SK-N-SH treated with all-trans-retinoic acid at 6 μM for 48 hours (cell line): ENCODE data around the gene N4BP2L1.

Experiments used
- ATAC-seq: fragments of 200-7000 bp; cut with Tn5 transposase; 3 replicates; pipeline ENCODE4 v1.9.1; 2020; ENCODE audit warnings: mild to moderate bottlenecking, moderate library complexity
- ARNTL ChIP-seq: fragments of 450-650 bp; formaldehyde crosslinking; IDR thresholded peaks from 2 replicates; pipeline ENCODE4 v1.5.0; 2020; ENCODE audit warnings: low read depth, mild to moderate bottlenecking, moderate library complexity, borderline replicate concordance
- BACH2 ChIP-seq: fragments of 250-450 bp; sonication (Bioruptor Pico); IDR thresholded peaks from 2 replicates; pipeline ENCODE4 v1.9.0; 2021; ENCODE audit warnings: mild to moderate bottlenecking, borderline replicate concordance
- CSDC2 ChIP-seq: fragments of 250-450 bp; sonication (Bioruptor Pico); IDR thresholded peaks from 2 replicates; pipeline ENCODE4 v1.5.0; 2020; ENCODE audit warnings: mild to moderate bottlenecking, moderate library complexity
- ESRRG ChIP-seq: fragments of 250-450 bp; sonication (Bioruptor Pico); IDR thresholded peaks from 2 replicates; pipeline ENCODE4 v1.6.1; 2021; ENCODE audit warnings: mild to moderate bottlenecking
- ISL1 ChIP-seq: fragments of 250-450 bp; sonication (Bioruptor Pico); IDR thresholded peaks from 2 replicates; pipeline ENCODE4 v2.1.2; 2022; ENCODE audit warnings: mild to moderate bottlenecking, moderate library complexity
- OSR1 ChIP-seq: fragments of 250-450 bp; sonication (Bioruptor Pico); IDR thresholded peaks from 2 replicates; pipeline ENCODE4 v1.8.0; 2022; ENCODE audit warnings: moderate library complexity, mild to moderate bottlenecking, inconsistent platforms
- PPARA ChIP-seq: fragments of 250-450 bp; sonication (Bioruptor Pico); IDR thresholded peaks from 2 replicates; pipeline ENCODE4 v1.5.0; 2020; ENCODE audit warnings: mild to moderate bottlenecking, borderline replicate concordance
- RARB ChIP-seq: fragments of 250-450 bp; sonication (Bioruptor Pico); IDR thresholded peaks from 2 replicates; pipeline ENCODE4 v1.8.0; 2021; ENCODE audit warnings: mild to moderate bottlenecking, moderate library complexity
- SNAI2 ChIP-seq: fragments of 250-450 bp; sonication (Bioruptor Pico); IDR thresholded peaks from 2 replicates; pipeline ENCODE4 v1.5.0; 2020; ENCODE audit warnings: mild to moderate bottlenecking, moderate library complexity
- TCF4 ChIP-seq: fragments of 250-450 bp; sonication (Bioruptor Pico); IDR thresholded peaks from 2 replicates; pipeline ENCODE4 v1.8.0; 2021; ENCODE audit warnings: mild to moderate bottlenecking, moderate library complexity, borderline replicate concordance
- TOX ChIP-seq: fragments of 250-450 bp; sonication (Bioruptor Pico); IDR thresholded peaks from 2 replicates; pipeline ENCODE4 v1.8.0; 2021; ENCODE audit warnings: mild to moderate bottlenecking, moderate library complexity, borderline replicate concordance
- ZC3H10 ChIP-seq: fragments of 250-450 bp; sonication (Bioruptor Pico); IDR thresholded peaks from 2 replicates; pipeline ENCODE4 v1.5.1; 2021; ENCODE audit warnings: mild to moderate bottlenecking, moderate library complexity
- ZFP3 ChIP-seq: fragments of 250-450 bp; sonication (Bioruptor Pico); IDR thresholded peaks from 2 replicates; pipeline ENCODE4 v1.5.0; 2020; ENCODE audit warnings: mild to moderate bottlenecking, moderate library complexity
- ZFP30 ChIP-seq: fragments of 450-650 bp; formaldehyde crosslinking; IDR thresholded peaks from 2 replicates; pipeline ENCODE4 v1.5.0; 2022; ENCODE audit warnings: mild to moderate bottlenecking, moderate library complexity
- ZNF565 ChIP-seq: fragments of 450-650 bp; formaldehyde crosslinking; conservative IDR thresholded peaks from 2 replicates; pipeline ENCODE4 v1.5.0; 2020; ENCODE audit warnings: low read depth, mild to moderate bottlenecking, moderate library complexity
- ZNF70 ChIP-seq: fragments of 450-650 bp; formaldehyde crosslinking; IDR thresholded peaks from 2 replicates; pipeline ENCODE4 v1.5.0; 2020; ENCODE audit warnings: mild to moderate bottlenecking, moderate library complexity
- ZNF8 ChIP-seq: fragments of 450-650 bp; formaldehyde crosslinking; IDR thresholded peaks from 2 replicates; pipeline ENCODE4 v1.5.0; 2020; ENCODE audit warnings: mild to moderate bottlenecking, moderate library complexity
- TF ChIP-seq, protein P1 (sequence below): fragments of 250-450 bp; sonication (Bioruptor Pico); IDR thresholded peaks from 2 replicates; pipeline ENCODE4 v1.8.0; 2020; ENCODE audit warnings: mild to moderate bottlenecking, moderate library complexity, borderline replicate concordance
- TF ChIP-seq, protein P2 (sequence below): fragments of 250-450 bp; sonication (Bioruptor Pico); IDR thresholded peaks from 2 replicates; pipeline ENCODE4 v1.5.1; 2021; ENCODE audit warnings: mild to moderate bottlenecking, moderate library complexity
- TF ChIP-seq, protein P3 (sequence below): fragments of 250-450 bp; sonication (Bioruptor Pico); IDR thresholded peaks from 2 replicates; pipeline ENCODE4 v1.5.1; 2020; ENCODE audit warnings: low read depth, mild to moderate bottlenecking, moderate library complexity
- TF ChIP-seq, protein P4 (sequence below): fragments of 250-450 bp; sonication (Bioruptor Pico); IDR thresholded peaks from 2 replicates; pipeline ENCODE4 v1.5.0; 2020; ENCODE audit warnings: mild to moderate bottlenecking, moderate library complexity

N4BP2L1 gene

DNA sequence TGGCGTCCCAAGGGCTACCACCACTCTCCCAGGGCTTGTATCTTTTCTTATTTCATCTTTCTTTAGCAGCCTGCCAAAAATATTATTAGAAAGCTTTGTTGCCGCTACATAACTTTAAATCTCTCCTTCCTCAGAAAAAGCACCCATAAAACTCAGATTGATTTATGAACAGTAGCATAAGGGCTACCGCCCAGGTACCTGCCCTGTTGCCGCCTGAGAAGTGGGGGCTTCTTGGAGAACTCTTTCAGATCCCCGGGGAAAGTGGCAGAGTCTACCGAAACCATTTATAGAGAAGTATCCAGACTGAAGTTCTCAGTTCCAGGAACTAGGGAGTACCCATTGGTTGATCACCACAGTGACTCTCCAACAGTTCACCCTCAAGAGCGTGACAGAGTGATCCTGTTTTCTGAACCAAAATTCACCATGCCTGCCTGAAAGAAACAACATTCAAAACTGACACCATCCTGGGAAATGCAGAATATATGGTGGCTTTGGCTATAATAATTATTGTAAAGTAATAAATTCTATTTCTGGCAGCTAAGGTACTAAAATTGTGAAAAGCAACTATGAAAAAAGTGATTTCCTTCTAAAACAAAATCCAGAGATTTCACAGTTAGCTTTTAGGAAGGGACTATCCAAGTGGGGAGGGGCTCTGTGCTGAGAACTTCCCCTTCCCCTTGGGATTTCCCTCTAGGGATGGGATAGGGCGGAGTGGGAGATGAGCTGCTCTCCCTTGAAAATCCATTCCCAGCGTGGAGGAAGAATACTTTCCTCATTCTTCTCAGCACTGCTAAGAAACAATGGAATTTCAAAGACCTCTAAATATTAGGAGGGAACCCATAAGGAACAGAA, 877 bp upstream of the N4BP2L1 start:
- no peak for ATAC-seq
- TF ChIP-seq RARB (CRISPR knock-in tag) (no peak), ZFP30 (CRISPR knock-in tag) (no peak), PPARA (CRISPR knock-in tag) (no peak)

DNA sequence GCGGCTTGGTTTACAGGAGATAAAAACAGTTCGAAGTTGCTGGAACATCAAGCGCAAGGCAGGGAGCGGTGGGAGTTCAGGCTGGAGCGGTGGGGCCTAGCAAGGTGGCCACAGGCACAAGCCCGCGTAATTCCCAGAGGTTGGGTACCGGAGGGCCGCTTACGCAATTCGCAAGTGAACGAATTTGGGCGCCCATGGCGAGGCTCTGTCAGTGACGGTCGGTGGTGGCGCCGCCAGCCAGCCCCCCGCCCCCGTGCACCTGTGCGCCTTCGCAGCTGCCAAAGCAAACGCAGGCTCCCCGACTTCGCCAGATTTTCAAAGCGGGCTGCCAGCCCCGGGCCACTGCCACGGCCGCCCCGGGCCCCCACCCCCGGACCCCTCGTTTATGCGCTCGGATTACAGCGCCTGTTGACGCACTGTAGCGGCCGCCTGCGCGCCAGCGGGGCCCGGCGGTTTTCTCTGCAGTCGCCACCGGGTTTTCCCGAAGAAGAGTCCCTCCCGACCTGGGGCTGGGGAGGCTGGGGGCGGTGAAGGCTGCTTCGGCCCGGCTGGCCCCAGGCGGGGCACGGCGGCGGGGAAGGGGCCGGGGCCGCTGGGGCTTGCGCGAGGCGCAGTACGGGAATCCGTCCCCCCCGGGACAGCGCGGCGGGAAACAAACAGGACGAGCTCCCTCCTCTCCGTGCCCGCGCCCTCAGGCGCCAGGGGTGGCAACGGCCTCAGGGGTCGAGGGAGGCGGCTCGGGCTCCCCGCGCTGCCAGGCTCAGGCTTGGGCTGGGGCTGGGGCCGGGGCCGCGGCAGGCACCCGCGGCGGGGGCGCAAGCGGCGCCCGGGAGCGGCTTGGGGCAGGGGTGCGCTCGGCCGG, 709 bp downstream of the N4BP2L1 start:
- ATAC-seq: peak; percentile 74
- TF ChIP-seq BACH2 (CRISPR knock-in tag) (no peak), CSDC2 (CRISPR knock-in tag) (no peak), SNAI2 (CRISPR knock-in tag) (no peak), ZFP3 (CRISPR knock-in tag) (no peak), PPARA (CRISPR knock-in tag) (no peak), ZNF565 (CRISPR knock-in tag) (no peak), ZNF70 (CRISPR knock-in tag) (no peak), ZNF8 (no peak), TCF4 (CRISPR knock-in tag) (no peak), ISL1 (no peak), RARB (CRISPR knock-in tag) (no peak)
- TF ChIP-seq, protein P1, sequence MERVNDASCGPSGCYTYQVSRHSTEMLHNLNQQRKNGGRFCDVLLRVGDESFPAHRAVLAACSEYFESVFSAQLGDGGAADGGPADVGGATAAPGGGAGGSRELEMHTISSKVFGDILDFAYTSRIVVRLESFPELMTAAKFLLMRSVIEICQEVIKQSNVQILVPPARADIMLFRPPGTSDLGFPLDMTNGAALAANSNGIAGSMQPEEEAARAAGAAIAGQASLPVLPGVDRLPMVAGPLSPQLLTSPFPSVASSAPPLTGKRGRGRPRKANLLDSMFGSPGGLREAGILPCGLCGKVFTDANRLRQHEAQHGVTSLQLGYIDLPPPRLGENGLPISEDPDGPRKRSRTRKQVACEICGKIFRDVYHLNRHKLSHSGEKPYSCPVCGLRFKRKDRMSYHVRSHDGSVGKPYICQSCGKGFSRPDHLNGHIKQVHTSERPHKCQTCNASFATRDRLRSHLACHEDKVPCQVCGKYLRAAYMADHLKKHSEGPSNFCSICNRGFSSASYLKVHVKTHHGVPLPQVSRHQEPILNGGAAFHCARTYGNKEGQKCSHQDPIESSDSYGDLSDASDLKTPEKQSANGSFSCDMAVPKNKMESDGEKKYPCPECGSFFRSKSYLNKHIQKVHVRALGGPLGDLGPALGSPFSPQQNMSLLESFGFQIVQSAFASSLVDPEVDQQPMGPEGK (CRISPR knock-in tag): no peak
- TF ChIP-seq, protein P2, sequence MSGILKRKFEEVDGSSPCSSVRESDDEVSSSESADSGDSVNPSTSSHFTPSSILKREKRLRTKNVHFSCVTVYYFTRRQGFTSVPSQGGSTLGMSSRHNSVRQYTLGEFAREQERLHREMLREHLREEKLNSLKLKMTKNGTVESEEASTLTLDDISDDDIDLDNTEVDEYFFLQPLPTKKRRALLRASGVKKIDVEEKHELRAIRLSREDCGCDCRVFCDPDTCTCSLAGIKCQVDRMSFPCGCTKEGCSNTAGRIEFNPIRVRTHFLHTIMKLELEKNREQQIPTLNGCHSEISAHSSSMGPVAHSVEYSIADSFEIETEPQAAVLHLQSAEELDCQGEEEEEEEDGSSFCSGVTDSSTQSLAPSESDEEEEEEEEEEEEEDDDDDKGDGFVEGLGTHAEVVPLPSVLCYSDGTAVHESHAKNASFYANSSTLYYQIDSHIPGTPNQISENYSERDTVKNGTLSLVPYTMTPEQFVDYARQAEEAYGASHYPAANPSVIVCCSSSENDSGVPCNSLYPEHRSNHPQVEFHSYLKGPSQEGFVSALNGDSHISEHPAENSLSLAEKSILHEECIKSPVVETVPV (CRISPR knock-in tag): no peak
- TF ChIP-seq, protein P3, sequence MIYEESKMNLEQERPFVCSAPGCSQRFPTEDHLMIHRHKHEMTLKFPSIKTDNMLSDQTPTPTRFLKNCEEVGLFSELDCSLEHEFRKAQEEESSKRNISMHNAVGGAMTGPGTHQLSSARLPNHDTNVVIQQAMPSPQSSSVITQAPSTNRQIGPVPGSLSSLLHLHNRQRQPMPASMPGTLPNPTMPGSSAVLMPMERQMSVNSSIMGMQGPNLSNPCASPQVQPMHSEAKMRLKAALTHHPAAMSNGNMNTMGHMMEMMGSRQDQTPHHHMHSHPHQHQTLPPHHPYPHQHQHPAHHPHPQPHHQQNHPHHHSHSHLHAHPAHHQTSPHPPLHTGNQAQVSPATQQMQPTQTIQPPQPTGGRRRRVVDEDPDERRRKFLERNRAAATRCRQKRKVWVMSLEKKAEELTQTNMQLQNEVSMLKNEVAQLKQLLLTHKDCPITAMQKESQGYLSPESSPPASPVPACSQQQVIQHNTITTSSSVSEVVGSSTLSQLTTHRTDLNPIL: no peak

DNA sequence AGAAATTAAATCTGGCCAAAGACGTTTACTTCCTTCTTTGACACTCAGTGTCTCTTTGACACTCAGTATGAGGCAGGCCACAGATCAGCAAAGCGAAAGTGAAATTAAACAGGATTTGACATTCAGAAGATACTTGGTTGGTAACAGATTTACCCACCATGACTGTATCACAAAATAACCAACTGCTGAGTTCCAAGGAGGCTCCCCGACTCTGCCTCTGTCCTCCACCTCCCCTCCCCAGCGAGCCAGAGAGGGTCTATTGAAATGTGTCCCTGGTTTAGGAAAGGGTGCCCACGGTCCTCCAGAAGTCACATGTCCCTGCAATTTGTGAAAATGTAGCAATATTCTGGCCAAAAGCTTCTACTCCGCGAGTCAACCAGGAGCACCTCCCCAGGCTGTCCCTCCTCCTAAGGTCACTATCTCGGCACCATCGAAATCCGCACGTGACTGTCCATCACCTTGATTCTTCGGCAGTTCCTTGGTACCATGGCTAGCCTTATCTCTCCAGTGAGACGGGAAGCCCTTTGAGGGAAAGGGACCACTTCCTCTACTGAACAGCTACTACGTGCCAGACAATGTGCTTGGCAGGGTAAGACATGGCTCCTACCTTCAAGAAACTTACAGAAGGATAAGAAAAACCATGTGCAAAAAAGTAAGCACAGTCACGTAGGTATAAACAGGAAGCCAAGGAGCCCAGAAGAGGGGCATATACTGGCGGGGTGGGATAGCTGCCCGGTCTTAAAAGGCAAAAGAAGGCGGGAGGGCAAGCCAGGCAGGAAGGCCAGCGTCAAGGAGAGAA, 1.5 kb downstream of the N4BP2L1 start:
- ATAC-seq: no peak
- TF ChIP-seq PPARA (CRISPR knock-in tag): no peak
- no peak for TF ChIP-seq RARB (CRISPR knock-in tag)
- TF ChIP-seq TCF4 (CRISPR knock-in tag): no peak
- TF ChIP-seq TOX: no peak
- no peak for TF ChIP-seq ESRRG (CRISPR knock-in tag)
- TF ChIP-seq, all 23 proteins: peak for 0

DNA sequence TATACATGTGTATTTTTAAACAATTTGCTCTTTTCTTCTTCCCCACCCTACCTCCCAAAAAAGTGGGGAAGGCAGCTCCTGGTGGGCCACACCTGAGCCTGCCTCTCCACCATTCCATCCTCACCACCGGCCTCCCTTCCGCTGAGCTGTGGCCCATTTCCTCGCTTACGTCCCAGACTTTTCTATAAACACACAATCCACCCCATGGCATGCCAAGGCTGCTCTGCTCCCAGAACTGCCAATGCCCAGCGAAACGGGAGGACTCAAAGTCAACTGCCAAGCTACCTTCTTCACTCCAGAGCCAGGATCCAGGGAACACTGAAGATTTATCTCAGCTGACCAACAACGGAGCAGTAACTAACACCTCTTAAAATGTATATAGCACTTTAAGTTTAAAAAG, 2.8 kb downstream of the N4BP2L1 start:
- no peak for ATAC-seq
- TF ChIP-seq ZC3H10 (CRISPR knock-in tag) (no peak), OSR1 (CRISPR knock-in tag) (no peak), BACH2 (CRISPR knock-in tag) (no peak), PPARA (CRISPR knock-in tag) (no peak), ZNF70 (CRISPR knock-in tag) (no peak), ARNTL (CRISPR knock-in tag) (no peak)
- TF ChIP-seq, protein P4, sequence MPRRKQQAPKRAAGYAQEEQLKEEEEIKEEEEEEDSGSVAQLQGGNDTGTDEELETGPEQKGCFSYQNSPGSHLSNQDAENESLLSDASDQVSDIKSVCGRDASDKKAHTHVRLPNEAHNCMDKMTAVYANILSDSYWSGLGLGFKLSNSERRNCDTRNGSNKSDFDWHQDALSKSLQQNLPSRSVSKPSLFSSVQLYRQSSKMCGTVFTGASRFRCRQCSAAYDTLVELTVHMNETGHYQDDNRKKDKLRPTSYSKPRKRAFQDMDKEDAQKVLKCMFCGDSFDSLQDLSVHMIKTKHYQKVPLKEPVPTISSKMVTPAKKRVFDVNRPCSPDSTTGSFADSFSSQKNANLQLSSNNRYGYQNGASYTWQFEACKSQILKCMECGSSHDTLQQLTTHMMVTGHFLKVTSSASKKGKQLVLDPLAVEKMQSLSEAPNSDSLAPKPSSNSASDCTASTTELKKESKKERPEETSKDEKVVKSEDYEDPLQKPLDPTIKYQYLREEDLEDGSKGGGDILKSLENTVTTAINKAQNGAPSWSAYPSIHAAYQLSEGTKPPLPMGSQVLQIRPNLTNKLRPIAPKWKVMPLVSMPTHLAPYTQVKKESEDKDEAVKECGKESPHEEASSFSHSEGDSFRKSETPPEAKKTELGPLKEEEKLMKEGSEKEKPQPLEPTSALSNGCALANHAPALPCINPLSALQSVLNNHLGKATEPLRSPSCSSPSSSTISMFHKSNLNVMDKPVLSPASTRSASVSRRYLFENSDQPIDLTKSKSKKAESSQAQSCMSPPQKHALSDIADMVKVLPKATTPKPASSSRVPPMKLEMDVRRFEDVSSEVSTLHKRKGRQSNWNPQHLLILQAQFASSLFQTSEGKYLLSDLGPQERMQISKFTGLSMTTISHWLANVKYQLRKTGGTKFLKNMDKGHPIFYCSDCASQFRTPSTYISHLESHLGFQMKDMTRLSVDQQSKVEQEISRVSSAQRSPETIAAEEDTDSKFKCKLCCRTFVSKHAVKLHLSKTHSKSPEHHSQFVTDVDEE (CRISPR knock-in tag): no peak
- TF ChIP-seq, protein P1 (CRISPR knock-in tag): no peak
- TF ChIP-seq, protein P3: no peak
